Measurements from ENCODE around the gene DYNC1I2.

DYNC1I2 gene

GRCh38 chr2:171688129-171688465, 828 bp downstream of the DYNC1I2 start:
- Histone ChIP-seq H3K9me2 (ENCODE audit: low read depth, low read length) (no peaks in the 10 kb centered on the region), H3K9me3 (ENCODE audit: low read length) (peaks cover 6% of the 10 kb centered on the region), H3K9ac (ENCODE audit: low read length) (peak overlapping the region; percentile 77), H3K4me1 (ENCODE audit: insufficient read depth, low read length, severe bottlenecking) (peaks cover 12% of the 10 kb centered on the region), H3K27me3 (ENCODE audit: insufficient read depth, low read length) (no peaks in the 10 kb centered on the region), H3K27ac (ENCODE audit: low read depth, low read length, poor library complexity, severe bottlenecking) (no peak overlapping the region), H4K20me1 (ENCODE audit: insufficient read depth, low read length) (no peaks in the 10 kb centered on the region), H3K79me2 (ENCODE audit: insufficient read depth, low read length) (peaks cover 16% of the 10 kb centered on the region), H3F3A (ENCODE audit: insufficient read depth, low read length) (no peaks in the 10 kb centered on the region), H2AFZ (ENCODE audit: low read length) (peak overlapping the region; percentile 76), H3K4me3 (ENCODE audit: low read depth, low read length, poor library complexity, severe bottlenecking) (peak overlapping the region; percentile 85), H3K36me3 (ENCODE audit: insufficient read depth, low read length) (peaks cover 28% of the 10 kb centered on the region), H3K4me2 (ENCODE audit: low read length) (peak overlapping the region; percentile 94)
- TF ChIP-seq CTCF (IDR thresholded peaks at IDR 0.05; ENCODE audit: low read length) (no peak), EZH2 (IDR thresholded peaks at IDR 0.05; ENCODE audit: borderline replicate concordance, low read length) (no peak)

- no peak overlapping the region for H3K27ac ChIP-seq (ENCODE audit: low read depth, low read length, poor library complexity, severe bottlenecking)
- no peaks in the 10 kb centered on the region for H3K27me3 ChIP-seq (ENCODE audit: insufficient read depth, low read length)
- H4K20me1 ChIP-seq (ENCODE audit: insufficient read depth, low read length), result no peaks in the 10 kb centered on the region
- peaks cover 6% of the 10 kb centered on the region for H3K9me3 ChIP-seq (ENCODE audit: low read length)
- H3K4me1 ChIP-seq (ENCODE audit: insufficient read depth, low read length, severe bottlenecking), result peaks cover 12% of the 10 kb centered on the region
- peaks cover 16% of the 10 kb centered on the region for H3K79me2 ChIP-seq (ENCODE audit: insufficient read depth, low read length)
- peaks cover 60% of the 10 kb centered on the region for H3K36me3 ChIP-seq (ENCODE audit: insufficient read depth, low read length)
- TF ChIP-seq EZH2 (IDR thresholded peaks at IDR 0.05; ENCODE audit: borderline replicate concordance, low read length), result no peak
- TF ChIP-seq CTCF (IDR thresholded peaks at IDR 0.05; ENCODE audit: low read length), result no peak
- no peak overlapping the region for H3K9ac ChIP-seq (ENCODE audit: low read length)
- H2AFZ ChIP-seq (ENCODE audit: low read length), result no peak overlapping the region
- no peaks in the 10 kb centered on the region for H3F3A ChIP-seq (ENCODE audit: insufficient read depth, low read length)
- H3K9me2 ChIP-seq (ENCODE audit: low read depth, low read length), result no peaks in the 10 kb centered on the region
- H3K4me2 ChIP-seq (ENCODE audit: low read length), result no peak overlapping the region
- H3K4me3 ChIP-seq (ENCODE audit: low read depth, low read length, poor library complexity, severe bottlenecking), result no peak overlapping the region
Observed at GRCh38 chr2:171692331-171692730, 5.1 kb downstream of the DYNC1I2 start.

GRCh38 chr2:171702781-171703556, 15.7 kb downstream of the DYNC1I2 start:
- no peaks in the 10 kb centered on the region for H3K27me3 ChIP-seq (ENCODE audit: insufficient read depth, low read length)
- no peaks in the 10 kb centered on the region for H3K79me2 ChIP-seq (ENCODE audit: insufficient read depth, low read length)
- H3K4me3 ChIP-seq (ENCODE audit: low read depth, low read length, poor library complexity, severe bottlenecking), result no peak overlapping the region
- H4K20me1 ChIP-seq (ENCODE audit: insufficient read depth, low read length), result no peaks in the 10 kb centered on the region
- no peaks in the 10 kb centered on the region for H3F3A ChIP-seq (ENCODE audit: insufficient read depth, low read length)
- H3K9me2 ChIP-seq (ENCODE audit: low read depth, low read length), result no peaks in the 10 kb centered on the region
- peaks cover 4% of the 10 kb centered on the region for H3K4me1 ChIP-seq (ENCODE audit: insufficient read depth, low read length, severe bottlenecking)
- H3K27ac ChIP-seq (ENCODE audit: low read depth, low read length, poor library complexity, severe bottlenecking), result no peak overlapping the region
- no peak overlapping the region for H3K9ac ChIP-seq (ENCODE audit: low read length)
- H2AFZ ChIP-seq (ENCODE audit: low read length), result no peak overlapping the region
- no peak for TF ChIP-seq CTCF (IDR thresholded peaks at IDR 0.05; ENCODE audit: low read length)
- TF ChIP-seq EZH2 (IDR thresholded peaks at IDR 0.05; ENCODE audit: borderline replicate concordance, low read length), result no peak
- no peak overlapping the region for H3K4me2 ChIP-seq (ENCODE audit: low read length)
- no peaks in the 10 kb centered on the region for H3K9me3 ChIP-seq (ENCODE audit: low read length)
- 0 out of 2 replicates have a peak, but pooled peaks cover 4% of the 10 kb centered on the region for H3K36me3 ChIP-seq (ENCODE audit: insufficient read depth, low read length)

Data from OCI-LY1 (cell line).